Trophoblast cell (in vitro differentiated cells and primary cell): ENCODE measurements around the gene RASGRF1.
A peak's percentile ranks its signal among the peaks of the same experiment; 100 is the strongest.

Experiments
- DNase-seq, 2 donors: peaks; one replicate each; pipeline ENCODE4 v3.0.0-alpha.2; 2016
- H2AFZ ChIP-seq: 2 replicates; pipeline ENCODE4 v1.6.1; 2013; ENCODE audit warnings: low read length, moderate library complexity, mild to moderate bottlenecking; ENCODE audit not compliant: insufficient read depth, poor library complexity
- H2AK5ac ChIP-seq: 2 replicates; pipeline ENCODE4 v1.6.1; 2013; ENCODE audit warnings: mild to moderate bottlenecking, low read length
- H2BK120ac ChIP-seq: 2 replicates; pipeline ENCODE4 v1.6.1; 2013; ENCODE audit warnings: low read length, mild to moderate bottlenecking, moderate library complexity; ENCODE audit not compliant: insufficient read depth, poor library complexity
- H2BK12ac ChIP-seq: 2 replicates; pipeline ENCODE4 v1.6.1; 2013; ENCODE audit warnings: mild to moderate bottlenecking, low read length, moderate library complexity
- H2BK5ac ChIP-seq: 2 replicates; pipeline ENCODE4 v1.6.1; 2013; ENCODE audit warnings: low read length, low read depth, moderate library complexity, mild to moderate bottlenecking; ENCODE audit not compliant: poor library complexity
- H3K14ac ChIP-seq: 2 replicates; pipeline ENCODE4 v1.6.1; 2013; ENCODE audit warnings: mild to moderate bottlenecking, low read length
- H3K18ac ChIP-seq: 2 replicates; pipeline ENCODE4 v1.6.1; 2013; ENCODE audit warnings: mild to moderate bottlenecking, low read length
- H3K23ac ChIP-seq: 2 replicates; pipeline ENCODE4 v1.6.1; 2013; ENCODE audit warnings: low read length
- H3K27ac ChIP-seq: 2 replicates; pipeline ENCODE4 v1.5.1; 2013; ENCODE audit warnings: low read depth, mild to moderate bottlenecking, inconsistent platforms, low read length, moderate library complexity
- H3K27me3 ChIP-seq: 2 replicates; pipeline ENCODE4 v1.6.1; 2013; ENCODE audit warnings: inconsistent platforms, mild to moderate bottlenecking, low read length, moderate library complexity; ENCODE audit not compliant: insufficient read depth
- H3K36me3 ChIP-seq, 2 experiments: 1 replicate in 1 of 2; 2 replicates in 1 of 2; pipeline ENCODE4 v1.6.1; 2013; ENCODE audit warnings: low read length in 2 of 2, mild to moderate bottlenecking in 2 of 2, moderate library complexity in 1 of 2; ENCODE audit not compliant: insufficient read depth in 2 of 2, control insufficient read depth in 1 of 2
- H3K4ac ChIP-seq: 2 replicates; pipeline ENCODE4 v1.6.1; 2013; ENCODE audit warnings: low read depth, mild to moderate bottlenecking, low read length, moderate library complexity
- H3K4me1 ChIP-seq, 2 experiments: 1 replicate in 1 of 2; 2 replicates in 1 of 2; pipeline ENCODE4 v1.6.1; 2013; ENCODE audit warnings: low read length in 2 of 2, mild to moderate bottlenecking in 2 of 2, moderate library complexity in 1 of 2; ENCODE audit not compliant: insufficient read depth in 2 of 2, control insufficient read depth in 1 of 2
- H3K4me2 ChIP-seq: 2 replicates; pipeline ENCODE4 v1.6.1; 2013; ENCODE audit warnings: inconsistent platforms, mild to moderate bottlenecking, low read length, moderate library complexity
- H3K4me3 ChIP-seq: 2 replicates; pipeline ENCODE4 v1.5.1; 2013; ENCODE audit warnings: mild to moderate bottlenecking, low read depth, low read length, inconsistent platforms
- H3K79me1 ChIP-seq: one replicate; pipeline ENCODE4 v1.6.1; 2013; ENCODE audit warnings: low read length
- H3K79me2 ChIP-seq: 2 replicates; pipeline ENCODE4 v1.6.1; 2013; ENCODE audit warnings: low read length, mild to moderate bottlenecking; ENCODE audit not compliant: control insufficient read depth, insufficient read depth, poor library complexity
- H3K9ac ChIP-seq: 2 replicates; pipeline ENCODE4 v1.6.1; 2013; ENCODE audit warnings: mild to moderate bottlenecking, low read length
- H3K9me3 ChIP-seq: 2 replicates; pipeline ENCODE4 v1.6.1; 2013; ENCODE audit warnings: low read depth, mild to moderate bottlenecking, control low read depth, inconsistent platforms, low read length; ENCODE audit not compliant: insufficient read depth
- H4K12ac ChIP-seq: 2 replicates; pipeline ENCODE4 v1.6.1; 2013; ENCODE audit warnings: low read depth, mild to moderate bottlenecking, low read length, moderate library complexity
- H4K8ac ChIP-seq: 2 replicates; pipeline ENCODE4 v1.6.1; 2013; ENCODE audit warnings: low read depth, mild to moderate bottlenecking, low read length, moderate library complexity
- H4K91ac ChIP-seq: one replicate; pipeline ENCODE4 v1.6.1; 2013; ENCODE audit warnings: low read depth, mild to moderate bottlenecking, low read length, moderate library complexity
- WGBS: extraction: QIAGEN DNeasy Blood & Tissue Kit; methylation state at CpG from one replicate; pipeline ENCODE4 v1.1.7; 2013; ENCODE audit warnings: missing lambda C conversion rate; ENCODE audit not compliant: insufficient read length, insufficient coverage; ENCODE audit errors: extremely low coverage; 5-methylcytosine and 5-hydroxymethylcytosine counted together

RASGRF1 gene

DNA sequence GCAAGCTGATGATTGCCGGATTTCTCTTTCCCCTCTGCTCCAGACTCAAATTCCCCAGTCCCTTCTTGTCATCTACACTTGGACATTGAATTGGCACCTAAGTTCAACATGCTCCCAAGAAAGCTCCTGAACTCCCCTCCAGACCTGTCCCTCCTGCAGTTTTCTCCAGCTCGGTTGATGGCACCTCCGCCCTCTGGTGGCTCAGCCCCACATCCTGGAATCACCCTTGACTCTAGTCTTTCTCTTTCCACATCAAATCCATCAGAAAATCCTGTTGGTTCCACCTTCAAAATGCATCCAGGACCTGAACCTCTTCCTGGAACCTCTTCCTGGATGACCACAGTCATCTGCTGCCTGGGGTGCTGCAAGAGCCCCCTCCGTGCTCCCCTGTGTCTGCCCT, 60.1 kb downstream of the RASGRF1 start:
- Histone ChIP-seq H2AFZ (no peak overlapping the region), H4K8ac (no peak overlapping the region), H3K27me3 (no peaks in the 10 kb centered on the region), H2BK5ac (no peak overlapping the region), H3K14ac (no peak overlapping the region), H3K4me2 (no peak overlapping the region), H3K23ac (no peak overlapping the region), H3K27ac (no peak overlapping the region), H3K79me2 (no peaks in the 10 kb centered on the region), H3K79me1 (no peaks in the 10 kb centered on the region), H3K4me1 (peaks cover 4 to 7% of the 10 kb centered on the region in 2 experiments), H3K9ac (no peak overlapping the region), H3K4ac (no peak overlapping the region), H3K4me3 (no peak overlapping the region), H4K91ac (no peak overlapping the region), H2BK120ac (no peak overlapping the region), H3K18ac (no peak overlapping the region), H3K9me3 (peaks cover 5% of the 10 kb centered on the region), H4K12ac (no peak overlapping the region), H2BK12ac (no peak overlapping the region), H3K36me3 (no peaks in the 10 kb centered on the region), H2AK5ac (no peak overlapping the region)
- no peak for DNase-seq
- no CpG with 5 or more reads among the region's 4 CpGs for WGBS

DNA sequence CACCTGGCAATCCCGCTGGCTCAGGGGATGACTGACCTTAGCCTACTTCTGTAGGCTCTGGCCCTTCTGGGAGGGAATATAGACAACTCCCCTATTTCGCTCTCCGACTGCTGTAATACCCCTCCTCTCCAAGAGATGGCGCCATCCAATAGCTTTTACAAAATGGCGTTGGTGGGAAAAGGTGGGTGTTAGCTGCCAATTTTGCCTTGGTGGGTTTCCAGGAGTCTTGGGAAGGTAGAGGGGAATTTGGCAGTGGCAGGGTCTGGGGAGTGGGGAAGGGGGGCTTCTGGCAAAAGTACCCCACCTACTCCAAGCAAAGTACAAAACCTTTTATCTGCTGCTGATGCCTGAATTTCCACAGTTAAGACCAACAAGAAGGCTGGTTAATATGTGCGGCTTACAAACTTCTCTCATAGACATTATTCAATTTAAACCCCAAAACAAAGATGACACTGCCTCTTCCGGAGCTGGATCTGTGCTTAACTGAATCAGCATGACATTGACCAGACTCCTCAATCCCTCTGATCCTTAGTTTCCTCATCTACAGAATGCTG, 62.1 kb downstream of the RASGRF1 start:
- no peak overlapping the region for H3K27ac ChIP-seq
- no peak overlapping the region for H3K4me2 ChIP-seq
- no peak overlapping the region for H4K91ac ChIP-seq
- no peaks in the 10 kb centered on the region for H3K27me3 ChIP-seq
- no peak overlapping the region for H3K4me3 ChIP-seq
- no peak overlapping the region for H3K4ac ChIP-seq
- no peak overlapping the region for H3K18ac ChIP-seq
- peaks cover 4 to 5% of the 10 kb centered on the region in 2 experiments for H3K4me1 ChIP-seq
- H3K9ac ChIP-seq = no peak overlapping the region
- H2BK12ac ChIP-seq = no peak overlapping the region
- WGBS = no CpG with 5 or more reads among the region's 7 CpGs
- H2BK120ac ChIP-seq = no peak overlapping the region
- H3K23ac ChIP-seq = no peak overlapping the region
- H4K12ac ChIP-seq = no peak overlapping the region
- H3K14ac ChIP-seq = no peak overlapping the region
- H4K8ac ChIP-seq = no peak overlapping the region
- H3K79me2 ChIP-seq = no peaks in the 10 kb centered on the region
- H3K36me3 ChIP-seq = peaks cover 0 to 3% of the 10 kb centered on the region in 2 experiments
- H2BK5ac ChIP-seq = no peak overlapping the region
- DNase-seq = peak in 1 of 2 donors; percentile 80
- H2AFZ ChIP-seq = no peak overlapping the region
- H3K79me1 ChIP-seq = no peaks in the 10 kb centered on the region
- H3K9me3 ChIP-seq = peaks cover 7% of the 10 kb centered on the region
- H2AK5ac ChIP-seq = no peak overlapping the region

DNA sequence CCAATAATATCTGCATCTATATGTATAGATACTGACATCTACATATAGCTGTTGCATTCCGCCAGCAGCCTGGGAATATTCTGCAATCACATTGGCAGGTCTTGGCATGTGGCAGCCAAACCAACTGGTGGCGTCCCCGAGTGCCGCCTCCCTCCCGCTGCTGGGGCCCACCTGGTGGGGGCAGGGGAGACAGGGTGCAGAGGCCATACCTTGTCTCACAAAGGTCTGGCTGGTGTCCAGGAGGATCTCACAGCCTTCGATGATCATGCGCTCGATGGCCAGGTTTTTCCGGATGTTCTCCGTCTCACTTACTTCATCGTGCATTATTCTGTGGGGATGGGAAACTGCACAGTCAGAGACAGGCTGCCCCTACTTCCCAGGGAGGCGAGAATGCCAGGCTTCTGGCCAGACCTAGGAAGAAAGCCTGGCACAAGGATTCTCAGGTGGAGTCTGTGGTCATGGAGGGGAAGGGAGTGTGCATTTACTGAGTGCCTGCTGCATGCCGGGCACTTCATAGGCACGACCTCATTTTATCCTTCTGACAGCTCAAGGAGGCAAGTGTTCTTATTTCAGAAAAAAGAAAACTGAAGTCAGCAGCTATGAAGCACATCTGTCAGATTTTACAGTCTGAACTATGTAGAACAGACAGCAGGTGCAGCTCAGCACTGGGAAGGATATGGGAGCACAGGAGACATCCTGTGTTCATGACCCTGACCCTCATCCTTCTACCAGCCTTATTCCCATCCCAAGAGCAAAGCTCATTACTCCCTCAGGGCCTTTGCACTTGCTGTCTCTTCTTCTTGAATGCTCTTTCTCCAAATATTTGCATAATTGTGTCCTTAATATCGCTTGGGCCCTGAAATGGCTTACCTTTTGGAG, 62.8 kb downstream of the RASGRF1 start:
- H3K9me3 ChIP-seq = peaks cover 7% of the 10 kb centered on the region
- H3K14ac ChIP-seq = no peak overlapping the region
- no peak overlapping the region for H4K8ac ChIP-seq
- H3K4me3 ChIP-seq = no peak overlapping the region
- H2AFZ ChIP-seq = no peak overlapping the region
- H2AK5ac ChIP-seq = no peak overlapping the region
- H3K23ac ChIP-seq = no peak overlapping the region
- H3K18ac ChIP-seq = no peak overlapping the region
- no peak overlapping the region for H3K4ac ChIP-seq
- H3K4me2 ChIP-seq = no peak overlapping the region
- H4K12ac ChIP-seq = no peak overlapping the region
- no peak for DNase-seq
- no peaks in the 10 kb centered on the region for H3K27me3 ChIP-seq
- H3K9ac ChIP-seq = no peak overlapping the region
- H2BK12ac ChIP-seq = no peak overlapping the region
- H3K36me3 ChIP-seq = peaks cover 0 to 3% of the 10 kb centered on the region in 2 experiments
- no peak overlapping the region for H4K91ac ChIP-seq
- H2BK120ac ChIP-seq = no peak overlapping the region
- H3K27ac ChIP-seq = no peak overlapping the region
- no peak overlapping the region for H2BK5ac ChIP-seq
- H3K79me2 ChIP-seq = no peaks in the 10 kb centered on the region
- H3K79me1 ChIP-seq = no peaks in the 10 kb centered on the region
- peaks cover 4% of the 10 kb centered on the region in 2 experiments for H3K4me1 ChIP-seq
- no CpG with 5 or more reads among the region's 15 CpGs for WGBS

DNA sequence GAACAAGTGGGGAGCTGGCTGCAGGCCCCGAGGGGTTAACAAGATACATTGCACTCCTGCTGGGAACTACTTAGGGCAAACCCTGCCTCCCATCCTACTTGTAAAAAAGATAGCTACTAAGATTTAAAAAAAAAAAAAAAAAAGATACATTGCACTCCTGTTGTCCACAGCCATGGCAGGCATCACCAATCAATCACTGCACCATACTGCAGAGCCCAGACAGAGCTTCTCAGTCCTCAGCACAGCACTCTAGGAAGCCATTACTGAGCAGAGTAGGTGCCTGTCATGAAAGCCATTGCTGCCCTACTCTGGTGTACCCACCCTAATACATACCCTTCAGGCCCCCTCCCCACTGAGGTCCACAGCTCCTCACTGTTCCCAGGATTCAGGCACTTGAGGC, 64.8 kb downstream of the RASGRF1 start:
- Histone ChIP-seq H2BK5ac (no peak overlapping the region), H3K9ac (no peak overlapping the region), H2BK12ac (no peak overlapping the region), H3K79me2 (no peaks in the 10 kb centered on the region), H3K27me3 (no peaks in the 10 kb centered on the region), H4K12ac (no peak overlapping the region), H3K4me2 (no peak overlapping the region), H3K4me1 (no peaks in the 10 kb centered on the region), H3K14ac (no peak overlapping the region), H3K4me3 (no peak overlapping the region), H3K36me3 (peaks cover 0 to 3% of the 10 kb centered on the region in 2 experiments), H4K91ac (no peak overlapping the region), H2AK5ac (no peak overlapping the region), H2AFZ (no peak overlapping the region), H2BK120ac (no peak overlapping the region), H3K23ac (no peak overlapping the region), H3K79me1 (no peaks in the 10 kb centered on the region), H3K18ac (no peak overlapping the region), H3K27ac (no peak overlapping the region), H3K9me3 (peaks cover 3% of the 10 kb centered on the region), H4K8ac (no peak overlapping the region), H3K4ac (no peak overlapping the region)
- DNase-seq = no peak
- no CpG with 5 or more reads among the region's 1 CpG for WGBS
